K562 (cell line): Measurements from ENCODE around the gene CNOT2. TPM values are rescaled to one million over a fixed set of nuclear protein-coding genes. Genes with fewer than 3 reads are reported as not detected.

Experiments used
- ATAC-seq: fragments of 200-7000 bp; cut with Tn5 transposase; 3 replicates; pipeline ENCODE4 v1.9.1; 2020; ENCODE audit warnings: moderate library complexity
- BruUV-seq: library from RNA; stranded (reverse); fragments of 400-500 nt; replicated peaks from 2 replicates; lab custom pipeline; 2021; lab: Mats Ljungman, UMichigan
- CTCF ChIA-PET: fragments of 300-600 bp; formaldehyde crosslinking; extraction: SDS; loops from one replicate; lab custom pipeline; 2021; ENCODE audit warnings: low intra/inter-chr PET ratio; lab: Yijun Ruan, JAX
- POLR2A ChIA-PET: fragments of 300-600, 350-650 bp; sonication (Branson Sonifier 250); formaldehyde crosslinking; extraction: SDS; loops from one replicate; lab custom pipeline; 2021; ENCODE audit warnings: antibody characterized with exemption, inconsistent platforms; lab: Yijun Ruan, JAX
- DNase-seq, 4 experiments: peaks; one replicate each; pipeline versions ENCODE4 v3.0.0 to v3.0.0-alpha.2; 2011 to 2018; ENCODE audit warnings: low spot score in 3 of 4, mixed read lengths in 3 of 4; ENCODE audit errors: extremely low read depth in 1 of 4
- FAIRE-seq: peaks from 2 replicates; lab custom pipeline; 2011; peaks lifted over from hg19 to GRCh38; lab: Jason Lieb, UNC
- H2AFZ ChIP-seq: 2 replicates; pipeline ENCODE4 v1.6.0; 2011; ENCODE audit warnings: low read depth, low read length, control low read depth, inconsistent platforms
- H3K27ac ChIP-seq: fragments of 200-600 bp; 3 replicates; pipeline ENCODE4 v1.8.0; 2011; ENCODE audit warnings: low read depth, mild to moderate bottlenecking, control low read depth, inconsistent platforms, low read length, moderate library complexity, mixed read lengths; ENCODE audit errors: extremely low read depth
- H3K27me3 ChIP-seq, 2 experiments: fragments of 300-600 bp in 1 of 2; 2 replicates in 1 of 2; 3 replicates in 1 of 2; pipeline versions ENCODE4 v1.6.0 to v1.8.0; 2011; ENCODE audit warnings: inconsistent platforms in 2 of 2, low read length in 2 of 2, mild to moderate bottlenecking in 1 of 2, mixed read lengths in 1 of 2, moderate library complexity in 1 of 2; ENCODE audit not compliant: control insufficient read depth in 2 of 2, insufficient read depth in 2 of 2
- H3K36me3 ChIP-seq: fragments of 300-600 bp; 3 replicates; pipeline ENCODE4 v1.8.0; 2011; ENCODE audit warnings: mild to moderate bottlenecking, low read length, inconsistent platforms; ENCODE audit not compliant: control insufficient read depth, insufficient read depth
- H3K4me1 ChIP-seq, 2 experiments: fragments of 200-600 bp in 1 of 2; replicated peaks in 1 of 2; 2 replicates in 1 of 2; 3 replicates in 1 of 2; pipeline versions ENCODE4 v1.5.1 to v1.8.0; 2011; ENCODE audit warnings: inconsistent platforms in 2 of 2, low read length in 2 of 2, mild to moderate bottlenecking in 1 of 2, mixed read lengths in 1 of 2, moderate library complexity in 1 of 2; ENCODE audit not compliant: control insufficient read depth in 2 of 2, insufficient read depth in 2 of 2
- H3K4me2 ChIP-seq: 2 replicates; pipeline ENCODE4 v1.6.1; 2011; ENCODE audit warnings: low read length, control low read depth, inconsistent platforms, mixed read lengths; ENCODE audit not compliant: insufficient read depth
- H3K4me3 ChIP-seq: fragments of 200-600 bp; sonication (generic), shearing (Covaris generic); 2 replicates; pipeline ENCODE4 v1.5.1; 2016; ENCODE audit warnings: control low read depth, inconsistent platforms
- H3K79me2 ChIP-seq: fragments of 200-600 bp; 3 replicates; pipeline ENCODE4 v1.8.0; 2011; ENCODE audit warnings: low read length, inconsistent platforms; ENCODE audit not compliant: control insufficient read depth, insufficient read depth
- H3K9ac ChIP-seq, 2 experiments: 2 replicates each; pipeline versions ENCODE4 v1.6.0 to v1.6.1; 2011; ENCODE audit warnings: low read depth in 2 of 2, low read length in 2 of 2, control low read depth in 1 of 2, inconsistent platforms in 1 of 2, mild to moderate bottlenecking in 1 of 2, mixed read lengths in 1 of 2; ENCODE audit not compliant: insufficient read depth in 1 of 2
- H3K9me1 ChIP-seq: one replicate; pipeline ENCODE4 v1.6.0; 2011; ENCODE audit warnings: inconsistent platforms, mild to moderate bottlenecking, low read length, moderate library complexity; ENCODE audit not compliant: control insufficient read depth, insufficient read depth
- H3K9me3 ChIP-seq: replicated peaks from 2 replicates; pipeline ENCODE4 v1.5.1; 2011; ENCODE audit warnings: low read depth, low read length, inconsistent platforms; ENCODE audit not compliant: control insufficient read depth, insufficient read depth
- H4K20me1 ChIP-seq: replicated peaks from 2 replicates; pipeline ENCODE4 v1.6.1; 2011; ENCODE audit warnings: low read length, inconsistent platforms, mixed read lengths; ENCODE audit not compliant: control insufficient read depth, insufficient read depth
- ARID3B ChIP-seq: fragments of 250-450 bp; sonication (Bioruptor Pico); IDR thresholded peaks from 2 replicates; pipeline ENCODE4 v1.4.0; 2020; ENCODE audit warnings: borderline replicate concordance
- CBFA2T2 ChIP-seq: fragments of 450-650 bp; conservative IDR thresholded peaks from 2 replicates; pipeline ENCODE4 v1.6.1; 2017; ENCODE audit warnings: mild to moderate bottlenecking
- CCNT2 ChIP-seq: IDR thresholded peaks from 2 replicates; pipeline ENCODE4 v1.6.1; 2011; ENCODE audit warnings: borderline replicate concordance, low read depth, mild to moderate bottlenecking, moderate library complexity, mixed read lengths, low read length; ENCODE audit not compliant: insufficient read length; ENCODE audit errors: extremely low read depth
- CHCHD3 ChIP-seq: fragments of 250-450 bp; sonication (Bioruptor Pico); IDR thresholded peaks from 2 replicates; pipeline ENCODE4 v2.1.2; 2022; ENCODE audit warnings: mild to moderate bottlenecking
- FOXK2 ChIP-seq, 2 experiments: fragments of 450-650 bp; IDR thresholded peaks in 1 of 2; conservative IDR thresholded peaks in 1 of 2; 2 replicates each; pipeline ENCODE4 v1.6.1; 2016; ENCODE audit warnings: low read depth in 2 of 2, mild to moderate bottlenecking in 1 of 2
- GMEB1 ChIP-seq: fragments of 250-450 bp; sonication (Bioruptor Pico); IDR thresholded peaks from 2 replicates; pipeline ENCODE4 v1.4.0; 2020; ENCODE audit warnings: mild to moderate bottlenecking
- POLR3G ChIP-seq: IDR thresholded peaks from 2 replicates; pipeline ENCODE4 v1.6.1; 2011; ENCODE audit not compliant: insufficient read length, insufficient replicate concordance; ENCODE audit errors: extremely low read depth
- RREB1 ChIP-seq: fragments of 250-450 bp; sonication (Bioruptor Pico); IDR thresholded peaks from 2 replicates; pipeline ENCODE4 v1.4.0; 2020
- TAL1 ChIP-seq: fragments of 450-650 bp; IDR thresholded peaks from 2 replicates; pipeline ENCODE4 v1.6.1; 2016; ENCODE audit warnings: mild to moderate bottlenecking
- WGBS: fragments of 100-300 bp; shearing (Covaris generic); methylation state at CpG from one replicate; pipeline ENCODE4 v1.1.6; 2016; ENCODE audit warnings: low coverage, mixed read lengths; ENCODE audit not compliant: insufficient coverage; ENCODE audit errors: missing lambda C conversion rate; 5-methylcytosine and 5-hydroxymethylcytosine counted together
- in situ Hi-C: fragments of 300-500 bp; cut with MboI; formaldehyde crosslinking; loops from 4 replicates; pipeline ENCODE4 v1.15.0; 2018; ENCODE audit warnings: inconsistent platforms, mixed read lengths
- intact Hi-C: fragments of 100-400 bp; cut with micrococcal nuclease; formaldehyde crosslinking; loops from 2 replicates; pipeline ENCODE4 v1.14.2; 2022
- polyA plus RNA-seq, 8 experiments: library from polyadenylated mRNA; depleted of rRNA in 4 of 8; stranded (reverse) in 5 of 8; unstranded in 3 of 8; fragments of >200 nt; fragmentation: Nextera tagmentation in 2 of 8; fragmentation: Illumina TruSeq in 1 of 8; extraction: Ambion mirVana in 2 of 8; extraction: Trizol in 1 of 8; gene quantifications; 2 replicates each; pipeline versions ENCODE4 v1.2.1 to v1.2.3, GENCODE V29; 2011 to 2014; ENCODE audit warnings: inconsistent platforms in 1 of 8, missing spikeins in 1 of 8
- total RNA-seq, 7 experiments: library from RNA; depleted of rRNA in 6 of 7; stranded (reverse); fragments of >200 nt in 6 of 7; fragmentation: Illumina TruSeq in 2 of 7; extraction: Trizol in 2 of 7; gene quantifications; 2 replicates each; pipeline versions ENCODE4 v1.2.1 to v1.2.3, GENCODE V29; 2011 to 2021; ENCODE audit warnings: low replicate concordance in 1 of 7
- TF ChIP-seq, protein P1 (sequence below): sonication (generic); formaldehyde crosslinking; IDR thresholded peaks from 2 replicates; pipeline ENCODE4 v1.8.0; 2022; ENCODE audit warnings: mild to moderate bottlenecking, low read depth, missing genetic modification reagents

CNOT2 gene
- total and polyA plus RNA-seq, 9 of the 15 experiments (the other 6 are each of a cell fraction or from before 2014, with no cell fraction given): 43.6 to 119 (median 84.4) TPM

DNA sequence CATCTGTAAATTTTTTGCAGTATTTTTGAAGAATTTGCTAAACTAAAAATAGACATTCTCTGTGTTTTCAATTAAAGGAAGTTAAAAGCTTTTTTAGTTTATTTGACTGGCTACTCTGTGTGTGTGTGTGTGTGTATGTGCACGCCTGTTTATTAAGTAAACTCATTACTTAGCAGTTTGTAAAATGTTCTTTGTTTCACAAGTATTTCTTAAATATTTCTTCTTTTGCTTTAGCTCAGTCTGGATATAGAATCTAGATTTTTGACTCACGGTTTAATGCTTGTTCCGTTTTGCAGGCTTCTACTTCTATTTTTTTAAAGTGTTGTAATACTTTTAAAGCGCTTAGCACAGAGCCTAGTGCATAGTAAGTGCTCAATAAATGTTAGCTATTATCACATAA lies 76.4 kb downstream of the CNOT2 start (continued):
- TF ChIP-seq POLR3G (no peak), FOXK2 (conservative IDR thresholded peaks at IDR 0.05 in 1 of 2, IDR thresholded peaks at IDR 0.05 in 1 of 2; ENCODE audit: low read depth in 2 of 2) (no peak), CCNT2 (no peak), RREB1 (CRISPR knock-in tag) (no peak)

- FAIRE-seq (no peak), ATAC-seq (no peak), DNase-seq (peak in 3 of 4 experiments; percentile 6 to 20 (median 18))
- WGBS: 65% methylated on average over 2 of the region's 2 CpGs
- H3K27ac ChIP-seq: no peak overlapping the region
- H4K20me1 ChIP-seq: no peaks in the 10 kb centered on the region
- H3K36me3 ChIP-seq: peaks cover 26% of the 10 kb centered on the region
- H3K4me1 ChIP-seq: no peaks in the 10 kb centered on the region
- no peak overlapping the region for H3K4me3 ChIP-seq
- H3K79me2 ChIP-seq: peaks cover 14% of the 10 kb centered on the region
- POLR2A ChIA-PET: no interaction called here
- no peaks in the 10 kb centered on the region for H3K9me1 ChIP-seq
- intact Hi-C loops: no loop called here
- CTCF ChIA-PET: no interaction called here
- H3K9me3 ChIP-seq: no peaks in the 10 kb centered on the region
- in situ Hi-C loops: no loop called here
- BruUV-seq: no TSS peak
- no peak overlapping the region for H3K9ac ChIP-seq
- no peak overlapping the region for H2AFZ ChIP-seq
- no peak overlapping the region for H3K4me2 ChIP-seq
- no peaks in the 10 kb centered on the region for H3K27me3 ChIP-seq
- TF ChIP-seq CBFA2T2: peak; percentile 46
- TF ChIP-seq, protein P1, sequence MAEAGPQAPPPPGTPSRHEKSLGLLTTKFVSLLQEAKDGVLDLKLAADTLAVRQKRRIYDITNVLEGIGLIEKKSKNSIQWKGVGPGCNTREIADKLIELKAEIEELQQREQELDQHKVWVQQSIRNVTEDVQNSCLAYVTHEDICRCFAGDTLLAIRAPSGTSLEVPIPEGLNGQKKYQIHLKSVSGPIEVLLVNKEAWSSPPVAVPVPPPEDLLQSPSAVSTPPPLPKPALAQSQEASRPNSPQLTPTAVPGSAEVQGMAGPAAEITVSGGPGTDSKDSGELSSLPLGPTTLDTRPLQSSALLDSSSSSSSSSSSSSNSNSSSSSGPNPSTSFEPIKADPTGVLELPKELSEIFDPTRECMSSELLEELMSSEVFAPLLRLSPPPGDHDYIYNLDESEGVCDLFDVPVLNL: no peak
- no peak for TF ChIP-seq CHCHD3 (CRISPR knock-in tag)
- no peak for TF ChIP-seq GMEB1 (CRISPR knock-in tag)
- TF ChIP-seq ARID3B (CRISPR knock-in tag): no peak
- peak; percentile 63 for TF ChIP-seq TAL1
Observed at GRCh38 chr12:70321191-70321590, 78.0 kb downstream of the CNOT2 start.
